ENCODE measurements around the gene SELENOS.

DNA sequence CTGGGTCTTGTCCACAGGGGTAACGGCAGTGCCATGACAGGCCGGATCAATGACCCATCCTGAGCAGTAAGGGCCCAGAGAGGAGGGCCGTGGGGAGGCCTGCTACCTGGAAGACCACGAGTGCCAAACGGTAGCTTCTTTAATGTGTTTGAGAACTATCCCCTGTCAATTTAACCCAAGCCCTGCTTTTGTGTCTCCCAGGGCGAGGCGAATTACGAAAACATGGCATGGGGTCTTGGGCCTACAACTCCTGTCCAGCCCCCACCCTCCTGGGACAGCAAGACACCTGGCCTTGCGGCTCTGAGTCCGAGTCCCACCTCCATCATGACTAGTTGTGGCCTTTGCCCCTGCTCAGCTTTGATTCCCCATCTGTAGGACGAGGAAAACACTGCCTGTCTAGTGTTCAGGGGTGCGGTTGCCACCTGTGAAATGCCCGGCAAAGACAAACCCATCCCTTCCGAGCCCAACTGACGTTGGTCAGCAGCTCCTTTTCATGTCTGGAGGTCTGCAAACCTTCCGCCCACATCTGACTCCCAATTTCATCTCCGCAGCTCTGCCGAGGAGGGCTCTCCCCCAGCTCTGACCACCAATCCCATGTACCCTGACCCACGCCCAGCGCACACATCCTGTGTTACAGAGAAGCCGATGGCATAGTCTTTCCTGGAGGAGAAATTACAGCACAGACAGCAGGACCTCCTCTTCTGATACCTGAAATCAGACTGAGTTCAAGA lies 46.7 kb upstream of the SELENOS start:
- TF ChIP-seq HOXB13 (CRISPR knock-in tag; IDR thresholded peaks at IDR 0.05; ENCODE audit: low read depth) = no peak
- no peak for TF ChIP-seq MAFK (IDR thresholded peaks at IDR 0.05; ENCODE audit: partially characterized antibody)
- no peak for TF ChIP-seq ESRRA (IDR thresholded peaks at IDR 0.05; ENCODE audit: borderline replicate concordance, low read length)
- no peak for TF ChIP-seq RNF2 (IDR thresholded peaks at IDR 0.05; ENCODE audit: borderline replicate concordance, low read depth)
- no peak for TF ChIP-seq POLR2A (IDR thresholded peaks at IDR 0.05; ENCODE audit: low read length)
- TF ChIP-seq, protein P1, sequence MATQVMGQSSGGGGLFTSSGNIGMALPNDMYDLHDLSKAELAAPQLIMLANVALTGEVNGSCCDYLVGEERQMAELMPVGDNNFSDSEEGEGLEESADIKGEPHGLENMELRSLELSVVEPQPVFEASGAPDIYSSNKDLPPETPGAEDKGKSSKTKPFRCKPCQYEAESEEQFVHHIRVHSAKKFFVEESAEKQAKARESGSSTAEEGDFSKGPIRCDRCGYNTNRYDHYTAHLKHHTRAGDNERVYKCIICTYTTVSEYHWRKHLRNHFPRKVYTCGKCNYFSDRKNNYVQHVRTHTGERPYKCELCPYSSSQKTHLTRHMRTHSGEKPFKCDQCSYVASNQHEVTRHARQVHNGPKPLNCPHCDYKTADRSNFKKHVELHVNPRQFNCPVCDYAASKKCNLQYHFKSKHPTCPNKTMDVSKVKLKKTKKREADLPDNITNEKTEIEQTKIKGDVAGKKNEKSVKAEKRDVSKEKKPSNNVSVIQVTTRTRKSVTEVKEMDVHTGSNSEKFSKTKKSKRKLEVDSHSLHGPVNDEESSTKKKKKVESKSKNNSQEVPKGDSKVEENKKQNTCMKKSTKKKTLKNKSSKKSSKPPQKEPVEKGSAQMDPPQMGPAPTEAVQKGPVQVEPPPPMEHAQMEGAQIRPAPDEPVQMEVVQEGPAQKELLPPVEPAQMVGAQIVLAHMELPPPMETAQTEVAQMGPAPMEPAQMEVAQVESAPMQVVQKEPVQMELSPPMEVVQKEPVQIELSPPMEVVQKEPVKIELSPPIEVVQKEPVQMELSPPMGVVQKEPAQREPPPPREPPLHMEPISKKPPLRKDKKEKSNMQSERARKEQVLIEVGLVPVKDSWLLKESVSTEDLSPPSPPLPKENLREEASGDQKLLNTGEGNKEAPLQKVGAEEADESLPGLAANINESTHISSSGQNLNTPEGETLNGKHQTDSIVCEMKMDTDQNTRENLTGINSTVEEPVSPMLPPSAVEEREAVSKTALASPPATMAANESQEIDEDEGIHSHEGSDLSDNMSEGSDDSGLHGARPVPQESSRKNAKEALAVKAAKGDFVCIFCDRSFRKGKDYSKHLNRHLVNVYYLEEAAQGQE (IDR thresholded peaks at IDR 0.05) = no peak
- no peak for TF ChIP-seq HOXA7 (CRISPR knock-in tag; IDR thresholded peaks at IDR 0.05)
- TF ChIP-seq, protein P2, sequence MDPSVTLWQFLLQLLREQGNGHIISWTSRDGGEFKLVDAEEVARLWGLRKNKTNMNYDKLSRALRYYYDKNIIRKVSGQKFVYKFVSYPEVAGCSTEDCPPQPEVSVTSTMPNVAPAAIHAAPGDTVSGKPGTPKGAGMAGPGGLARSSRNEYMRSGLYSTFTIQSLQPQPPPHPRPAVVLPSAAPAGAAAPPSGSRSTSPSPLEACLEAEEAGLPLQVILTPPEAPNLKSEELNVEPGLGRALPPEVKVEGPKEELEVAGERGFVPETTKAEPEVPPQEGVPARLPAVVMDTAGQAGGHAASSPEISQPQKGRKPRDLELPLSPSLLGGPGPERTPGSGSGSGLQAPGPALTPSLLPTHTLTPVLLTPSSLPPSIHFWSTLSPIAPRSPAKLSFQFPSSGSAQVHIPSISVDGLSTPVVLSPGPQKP (IDR thresholded peaks at IDR 0.05; ENCODE audit: low read depth, low read length) = no peak
- TF ChIP-seq, protein P3, sequence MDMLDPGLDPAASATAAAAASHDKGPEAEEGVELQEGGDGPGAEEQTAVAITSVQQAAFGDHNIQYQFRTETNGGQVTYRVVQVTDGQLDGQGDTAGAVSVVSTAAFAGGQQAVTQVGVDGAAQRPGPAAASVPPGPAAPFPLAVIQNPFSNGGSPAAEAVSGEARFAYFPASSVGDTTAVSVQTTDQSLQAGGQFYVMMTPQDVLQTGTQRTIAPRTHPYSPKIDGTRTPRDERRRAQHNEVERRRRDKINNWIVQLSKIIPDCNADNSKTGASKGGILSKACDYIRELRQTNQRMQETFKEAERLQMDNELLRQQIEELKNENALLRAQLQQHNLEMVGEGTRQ (IDR thresholded peaks at IDR 0.05) = no peak
- TF ChIP-seq, protein P4, sequence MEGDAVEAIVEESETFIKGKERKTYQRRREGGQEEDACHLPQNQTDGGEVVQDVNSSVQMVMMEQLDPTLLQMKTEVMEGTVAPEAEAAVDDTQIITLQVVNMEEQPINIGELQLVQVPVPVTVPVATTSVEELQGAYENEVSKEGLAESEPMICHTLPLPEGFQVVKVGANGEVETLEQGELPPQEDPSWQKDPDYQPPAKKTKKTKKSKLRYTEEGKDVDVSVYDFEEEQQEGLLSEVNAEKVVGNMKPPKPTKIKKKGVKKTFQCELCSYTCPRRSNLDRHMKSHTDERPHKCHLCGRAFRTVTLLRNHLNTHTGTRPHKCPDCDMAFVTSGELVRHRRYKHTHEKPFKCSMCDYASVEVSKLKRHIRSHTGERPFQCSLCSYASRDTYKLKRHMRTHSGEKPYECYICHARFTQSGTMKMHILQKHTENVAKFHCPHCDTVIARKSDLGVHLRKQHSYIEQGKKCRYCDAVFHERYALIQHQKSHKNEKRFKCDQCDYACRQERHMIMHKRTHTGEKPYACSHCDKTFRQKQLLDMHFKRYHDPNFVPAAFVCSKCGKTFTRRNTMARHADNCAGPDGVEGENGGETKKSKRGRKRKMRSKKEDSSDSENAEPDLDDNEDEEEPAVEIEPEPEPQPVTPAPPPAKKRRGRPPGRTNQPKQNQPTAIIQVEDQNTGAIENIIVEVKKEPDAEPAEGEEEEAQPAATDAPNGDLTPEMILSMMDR (IDR thresholded peaks at IDR 0.05) = no peak
- no peak for TF ChIP-seq JUN (IDR thresholded peaks at IDR 0.05)
